ENCODE results near the gene GALNT7. TPM values are rescaled to one million over a fixed set of nuclear protein-coding genes. Genes with fewer than 3 reads are reported as not detected.
A peak's percentile ranks its signal among the peaks of the same experiment; 100 is the strongest.

GALNT7 gene
- total RNA-seq, 1 experiment from 2014 or later: 16.8 TPM

DNA sequence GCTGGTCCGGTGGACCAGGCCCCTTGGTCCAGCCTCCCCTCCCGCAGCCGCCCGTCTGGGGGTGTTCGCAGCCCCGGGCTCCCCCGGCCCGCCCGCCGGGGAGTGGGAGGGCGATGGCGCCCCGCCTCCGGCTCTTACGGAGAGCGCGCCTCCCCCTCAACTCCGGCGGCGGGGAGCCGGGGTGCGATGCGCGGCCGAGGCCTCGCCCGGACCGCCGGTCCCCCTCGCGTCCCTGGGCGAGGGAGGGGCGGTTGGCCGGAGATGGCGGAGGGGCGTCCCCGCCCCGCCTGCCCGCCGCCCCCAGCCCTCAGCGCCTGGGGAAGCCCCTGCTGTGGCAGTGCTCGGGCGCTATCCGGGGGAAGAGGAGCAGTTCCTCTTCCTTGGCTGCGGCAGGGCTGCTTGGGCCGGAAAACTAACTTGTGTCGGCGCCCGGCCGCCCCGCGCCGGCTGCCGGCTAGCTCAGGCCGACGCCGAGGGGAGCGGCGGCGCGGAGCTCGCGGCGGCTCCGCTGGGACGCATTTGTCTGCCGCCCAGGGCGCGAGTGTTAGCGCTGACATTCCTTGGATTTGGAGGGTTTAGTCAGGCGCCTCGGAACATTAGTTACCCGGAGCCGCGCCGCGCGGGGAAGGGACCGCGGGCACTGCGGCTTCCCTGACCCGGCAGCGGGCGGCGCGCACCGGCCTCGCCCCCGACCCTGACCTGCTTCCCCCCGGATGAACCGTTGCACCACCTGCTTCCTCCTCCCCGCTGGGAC is 994 bp downstream of the GALNT7 start:
- peaks cover 17% of the 10 kb centered on the region for H3K4me1 ChIP-seq
- no TSS peak for BruUV-seq (replicated peaks)
- DNase-seq: peak; percentile 45 to 63
- H3K4me3 ChIP-seq (ENCODE audit: low read depth, low read length): peak overlapping the region; percentile 58
- Mint-ChIP-seq H3K27ac (ENCODE audit: unreplicated experiment) (no peak overlapping the region), H3K4me1 (ENCODE audit: low read depth, unreplicated experiment) (no peaks in the 10 kb centered on the region), H3K9me3 (ENCODE audit: unreplicated experiment) (no peaks in the 10 kb centered on the region), H3K27me3 (ENCODE audit: insufficient read depth, unreplicated experiment) (no peaks in the 10 kb centered on the region), H3K4me3 (ENCODE audit: unreplicated experiment) (peak overlapping the region; percentile 68), H3K36me3 (ENCODE audit: insufficient read depth, unreplicated experiment) (peaks cover 8% of the 10 kb centered on the region)
- POLR2A ChIA-PET: no interaction called here
- H3K36me3 ChIP-seq (ENCODE audit: control insufficient read depth, insufficient read depth, low read length): no peaks in the 10 kb centered on the region
- intact Hi-C loops (cut with micrococcal nuclease; ENCODE audit: unreplicated experiment): loop anchor here (2.0 to 5.0 kb wide), 2 partner anchors 49 to 157 kb away; no protein-coding TSS in a partner anchor
- H3K9me3 ChIP-seq: no peaks in the 10 kb centered on the region
- no peaks in the 10 kb centered on the region for H3K27me3 ChIP-seq (replicated peaks; ENCODE audit: control insufficient read depth, insufficient read depth, low read length)
- CTCF ChIA-PET: interaction anchor here (1.9 kb wide), 1 partner anchor 156 kb away, joined by 9 read pairs; no protein-coding TSS in a partner anchor
- TF ChIP-seq, protein P1, sequence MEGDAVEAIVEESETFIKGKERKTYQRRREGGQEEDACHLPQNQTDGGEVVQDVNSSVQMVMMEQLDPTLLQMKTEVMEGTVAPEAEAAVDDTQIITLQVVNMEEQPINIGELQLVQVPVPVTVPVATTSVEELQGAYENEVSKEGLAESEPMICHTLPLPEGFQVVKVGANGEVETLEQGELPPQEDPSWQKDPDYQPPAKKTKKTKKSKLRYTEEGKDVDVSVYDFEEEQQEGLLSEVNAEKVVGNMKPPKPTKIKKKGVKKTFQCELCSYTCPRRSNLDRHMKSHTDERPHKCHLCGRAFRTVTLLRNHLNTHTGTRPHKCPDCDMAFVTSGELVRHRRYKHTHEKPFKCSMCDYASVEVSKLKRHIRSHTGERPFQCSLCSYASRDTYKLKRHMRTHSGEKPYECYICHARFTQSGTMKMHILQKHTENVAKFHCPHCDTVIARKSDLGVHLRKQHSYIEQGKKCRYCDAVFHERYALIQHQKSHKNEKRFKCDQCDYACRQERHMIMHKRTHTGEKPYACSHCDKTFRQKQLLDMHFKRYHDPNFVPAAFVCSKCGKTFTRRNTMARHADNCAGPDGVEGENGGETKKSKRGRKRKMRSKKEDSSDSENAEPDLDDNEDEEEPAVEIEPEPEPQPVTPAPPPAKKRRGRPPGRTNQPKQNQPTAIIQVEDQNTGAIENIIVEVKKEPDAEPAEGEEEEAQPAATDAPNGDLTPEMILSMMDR (IDR thresholded peaks at IDR 0.05; ENCODE audit: insufficient read depth in 1 of 2, low read depth in 1 of 2, low read length in 1 of 2, severe bottlenecking in 1 of 2, unreplicated experiment in 1 of 2): no peak

DNA sequence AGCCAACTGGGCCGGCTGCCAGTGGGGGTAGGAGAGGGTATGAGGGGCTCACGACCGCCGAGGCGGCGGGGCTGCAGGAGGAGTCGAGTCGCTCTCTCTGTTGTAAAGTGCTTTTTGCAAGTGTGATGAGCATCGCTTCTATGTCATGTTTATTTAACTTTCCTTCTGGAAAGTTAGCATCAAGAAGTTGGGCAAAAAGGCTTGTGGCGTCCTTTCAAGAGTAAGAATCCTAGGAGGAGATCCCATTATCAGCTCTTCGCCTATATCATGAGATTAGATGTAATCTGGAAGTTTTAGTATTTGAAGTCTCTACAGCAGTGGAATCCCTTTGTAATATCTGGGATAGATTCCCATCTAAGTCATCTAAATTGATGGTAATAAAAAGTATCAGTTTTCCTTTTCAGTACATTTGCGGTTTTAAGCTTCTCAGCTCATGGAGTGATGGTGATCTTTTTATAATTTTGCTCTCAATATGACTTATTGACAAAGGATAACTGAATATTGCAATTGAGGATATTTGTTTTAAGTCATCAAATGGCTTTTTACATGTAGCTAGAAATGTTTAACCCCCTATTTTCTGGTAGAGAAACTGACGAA is 1.7 kb downstream of the GALNT7 start:
- TF ChIP-seq, protein P1 (IDR thresholded peaks at IDR 0.05; ENCODE audit: insufficient read depth in 1 of 2, low read depth in 1 of 2, low read length in 1 of 2, severe bottlenecking in 1 of 2, unreplicated experiment in 1 of 2): no peak
- Histone ChIP-seq H3K36me3 (ENCODE audit: control insufficient read depth, insufficient read depth, low read length) (no peaks in the 10 kb centered on the region), H3K4me1 (peaks cover 21% of the 10 kb centered on the region), H3K4me3 (ENCODE audit: low read depth, low read length) (peak overlapping the region; percentile 58), H3K27me3 (replicated peaks; ENCODE audit: control insufficient read depth, insufficient read depth, low read length) (no peaks in the 10 kb centered on the region), H3K9me3 (no peaks in the 10 kb centered on the region)
- peaks cover 8% of the 10 kb centered on the region for H3K36me3 Mint-ChIP-seq (ENCODE audit: insufficient read depth, unreplicated experiment)
- CTCF ChIA-PET: interaction anchor here (1.9 kb wide), 1 partner anchor 157 kb away, joined by 9 read pairs; no protein-coding TSS in a partner anchor
- H3K27ac Mint-ChIP-seq (ENCODE audit: unreplicated experiment): no peak overlapping the region
- no peaks in the 10 kb centered on the region for H3K27me3 Mint-ChIP-seq (ENCODE audit: insufficient read depth, unreplicated experiment)
- no peaks in the 10 kb centered on the region for H3K4me1 Mint-ChIP-seq (ENCODE audit: low read depth, unreplicated experiment)
- intact Hi-C loops (cut with micrococcal nuclease; ENCODE audit: unreplicated experiment): loop anchor here (5.0 kb wide), 1 partner anchor 158 kb away; no protein-coding TSS in a partner anchor
- no peak for DNase-seq
- POLR2A ChIA-PET: no interaction called here
- BruUV-seq (replicated peaks): TSS peak; percentile 43
- H3K4me3 Mint-ChIP-seq (ENCODE audit: unreplicated experiment): peak overlapping the region; percentile 68
- no peaks in the 10 kb centered on the region for H3K9me3 Mint-ChIP-seq (ENCODE audit: unreplicated experiment)

DNA sequence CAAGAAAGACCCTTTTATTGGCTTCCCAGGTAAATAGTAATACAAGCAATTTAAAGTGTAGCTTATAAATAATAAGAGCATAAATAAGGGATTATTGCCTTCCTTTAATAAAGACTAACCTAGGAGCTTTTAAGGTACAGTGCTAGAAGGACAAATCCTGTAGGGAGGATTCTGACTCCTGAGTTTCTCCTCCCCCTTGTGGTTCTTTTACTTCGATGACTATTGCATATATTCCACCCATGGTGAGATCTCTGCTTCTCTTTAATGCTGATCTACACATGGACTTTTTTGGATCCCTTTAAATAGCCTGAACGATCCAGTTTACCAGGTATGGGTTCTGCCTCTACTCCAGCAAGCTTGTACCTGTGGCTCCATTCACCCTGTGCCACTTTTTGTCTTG is 2.5 kb downstream of the GALNT7 start:
- ChIA-PET CTCF (interaction anchor here (1.9 kb wide), 1 partner anchor 158 kb away, joined by 9 read pairs; no protein-coding TSS in a partner anchor), POLR2A (no interaction called here)
- no peaks in the 10 kb centered on the region for H3K4me1 Mint-ChIP-seq (ENCODE audit: low read depth, unreplicated experiment)
- BruUV-seq (replicated peaks): no TSS peak
- intact Hi-C loops (cut with micrococcal nuclease; ENCODE audit: unreplicated experiment): loop anchor here (1.0 to 5.0 kb wide), 2 partner anchors 146 to 159 kb away; no protein-coding TSS in a partner anchor
- H3K27me3 Mint-ChIP-seq (ENCODE audit: insufficient read depth, unreplicated experiment): no peaks in the 10 kb centered on the region
- TF ChIP-seq, protein P1 (IDR thresholded peaks at IDR 0.05; ENCODE audit: insufficient read depth in 1 of 2, low read depth in 1 of 2, low read length in 1 of 2, severe bottlenecking in 1 of 2, unreplicated experiment in 1 of 2): peak in 1 of 2 experiments; percentile 28
- H3K4me3 Mint-ChIP-seq (ENCODE audit: unreplicated experiment): no peak overlapping the region
- no peak overlapping the region for H3K27ac Mint-ChIP-seq (ENCODE audit: unreplicated experiment)
- no peaks in the 10 kb centered on the region for H3K27me3 ChIP-seq (replicated peaks; ENCODE audit: control insufficient read depth, insufficient read depth, low read length)
- no peaks in the 10 kb centered on the region for H3K9me3 Mint-ChIP-seq (ENCODE audit: unreplicated experiment)
- H3K36me3 Mint-ChIP-seq (ENCODE audit: insufficient read depth, unreplicated experiment): peaks cover 8% of the 10 kb centered on the region
- peaks cover 21% of the 10 kb centered on the region for H3K4me1 ChIP-seq
- no peak for DNase-seq
- no peak overlapping the region for H3K4me3 ChIP-seq (ENCODE audit: low read depth, low read length)
- no peaks in the 10 kb centered on the region for H3K36me3 ChIP-seq (ENCODE audit: control insufficient read depth, insufficient read depth, low read length)
- H3K9me3 ChIP-seq: no peaks in the 10 kb centered on the region

All from Caco-2 (cell line).